ENCODE results near the gene LDLRAD4.

DNA sequence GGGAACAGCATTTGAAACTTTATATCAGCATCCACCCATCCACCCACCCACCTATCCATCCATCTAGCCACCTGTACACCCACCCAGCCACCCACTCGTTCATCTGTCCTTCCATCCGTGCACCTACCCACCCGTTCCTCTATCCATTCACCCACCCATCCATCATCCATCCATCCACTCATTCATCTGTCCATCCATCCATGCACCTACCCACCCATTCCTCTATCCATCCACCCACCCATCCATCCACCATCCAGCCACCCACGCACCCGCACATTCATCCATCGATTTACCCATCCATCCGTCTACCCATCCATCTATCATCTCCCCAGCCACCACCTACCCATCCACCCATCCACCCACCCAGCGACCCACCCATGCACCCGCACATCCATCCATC, 24.8 kb downstream of the LDLRAD4 start:
- TF ChIP-seq, protein P1, sequence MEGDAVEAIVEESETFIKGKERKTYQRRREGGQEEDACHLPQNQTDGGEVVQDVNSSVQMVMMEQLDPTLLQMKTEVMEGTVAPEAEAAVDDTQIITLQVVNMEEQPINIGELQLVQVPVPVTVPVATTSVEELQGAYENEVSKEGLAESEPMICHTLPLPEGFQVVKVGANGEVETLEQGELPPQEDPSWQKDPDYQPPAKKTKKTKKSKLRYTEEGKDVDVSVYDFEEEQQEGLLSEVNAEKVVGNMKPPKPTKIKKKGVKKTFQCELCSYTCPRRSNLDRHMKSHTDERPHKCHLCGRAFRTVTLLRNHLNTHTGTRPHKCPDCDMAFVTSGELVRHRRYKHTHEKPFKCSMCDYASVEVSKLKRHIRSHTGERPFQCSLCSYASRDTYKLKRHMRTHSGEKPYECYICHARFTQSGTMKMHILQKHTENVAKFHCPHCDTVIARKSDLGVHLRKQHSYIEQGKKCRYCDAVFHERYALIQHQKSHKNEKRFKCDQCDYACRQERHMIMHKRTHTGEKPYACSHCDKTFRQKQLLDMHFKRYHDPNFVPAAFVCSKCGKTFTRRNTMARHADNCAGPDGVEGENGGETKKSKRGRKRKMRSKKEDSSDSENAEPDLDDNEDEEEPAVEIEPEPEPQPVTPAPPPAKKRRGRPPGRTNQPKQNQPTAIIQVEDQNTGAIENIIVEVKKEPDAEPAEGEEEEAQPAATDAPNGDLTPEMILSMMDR (conservative IDR thresholded peaks at IDR 0.05), result no peak
- TF ChIP-seq EZH2 (IDR thresholded peaks at IDR 0.05; ENCODE audit: low read depth), result no peak

Data from PC-9 (cell line).